ENCODE results near the gene RFX1. TPM values are rescaled to one million over a fixed set of nuclear protein-coding genes. Genes with fewer than 3 reads are reported as not detected.

Gene RFX1
- total and polyA plus RNA-seq, 2 donors from 2014 or later: 5.2 to 17.9 TPM

GRCh38 chr19:13984875-13985741 lies 21.0 kb downstream of the RFX1 start:
- Histone ChIP-seq H3K27me3 (ENCODE audit: control insufficient read depth, insufficient read depth, low read length) (no peaks in the 10 kb centered on the region), H3K27ac (ENCODE audit: low read depth in 2 of 2, low read length in 2 of 2) (peak overlapping the region; percentile 88 to 91), H3K4me1 (ENCODE audit: control insufficient read depth in 2 of 3, insufficient read depth in 2 of 3, low read depth in 1 of 3, low read length in 3 of 3) (peaks cover 0 to 25% (median 18%) of the 10 kb centered on the region in 3 donors), H3K9ac (ENCODE audit: low read length in 3 of 3) (peak overlapping the region in 1 of 3 donors; percentile 51), H3K36me3 (ENCODE audit: control insufficient read depth in 2 of 3, insufficient read depth in 3 of 3, low read length in 3 of 3) (peaks cover 0 to 9% (median 8%) of the 10 kb centered on the region in 3 donors), H3K4me3 (ENCODE audit: low read length in 3 of 3) (no peak overlapping the region), H3K9me3 (ENCODE audit: control insufficient read depth in 2 of 3, insufficient read depth in 1 of 3, low read length in 3 of 3) (no peaks in the 10 kb centered on the region)
- no peak for TF ChIP-seq CTCF (IDR thresholded peaks at IDR 0.05; ENCODE audit: borderline replicate concordance, extremely low read depth, insufficient read depth)
- DNase-seq: no peak
- FAIRE-seq: no peak
- intact Hi-C loops (cut with DNase I): no loop called here

- FAIRE-seq (no peak), DNase-seq (no peak)
- H3K4me1 ChIP-seq (ENCODE audit: control insufficient read depth in 2 of 3, insufficient read depth in 2 of 3, low read depth in 1 of 3, low read length in 3 of 3): peaks cover 0 to 30% (median 18%) of the 10 kb centered on the region in 3 donors
- no peaks in the 10 kb centered on the region for H3K27me3 ChIP-seq (ENCODE audit: control insufficient read depth, insufficient read depth, low read length)
- no peak for TF ChIP-seq CTCF (IDR thresholded peaks at IDR 0.05; ENCODE audit: borderline replicate concordance, extremely low read depth, insufficient read depth)
- H3K27ac ChIP-seq (ENCODE audit: low read depth in 2 of 2, low read length in 2 of 2): no peak overlapping the region
- H3K9ac ChIP-seq (ENCODE audit: low read length in 3 of 3): no peak overlapping the region
- peaks cover 0 to 9% (median 8%) of the 10 kb centered on the region in 3 donors for H3K36me3 ChIP-seq (ENCODE audit: control insufficient read depth in 2 of 3, insufficient read depth in 3 of 3, low read length in 3 of 3)
- intact Hi-C loops (cut with DNase I): no loop called here
- H3K4me3 ChIP-seq (ENCODE audit: low read length in 3 of 3): no peak overlapping the region
- H3K9me3 ChIP-seq (ENCODE audit: control insufficient read depth in 2 of 3, insufficient read depth in 1 of 3, low read length in 3 of 3): no peaks in the 10 kb centered on the region
These were observed 21.9 kb downstream of the RFX1 start for GRCh38 chr19:13984186-13984585.

GRCh38 chr19:13983213-13983889 lies 22.8 kb downstream of the RFX1 start:
- Histone ChIP-seq H3K9me3 (ENCODE audit: control insufficient read depth in 2 of 3, insufficient read depth in 1 of 3, low read length in 3 of 3) (no peaks in the 10 kb centered on the region), H3K4me3 (ENCODE audit: low read length in 3 of 3) (no peak overlapping the region), H3K9ac (ENCODE audit: low read length in 3 of 3) (no peak overlapping the region), H3K27ac (ENCODE audit: low read depth in 2 of 2, low read length in 2 of 2) (no peak overlapping the region), H3K4me1 (ENCODE audit: control insufficient read depth in 2 of 3, insufficient read depth in 2 of 3, low read depth in 1 of 3, low read length in 3 of 3) (peaks cover 0 to 30% (median 18%) of the 10 kb centered on the region in 3 donors), H3K36me3 (ENCODE audit: control insufficient read depth in 2 of 3, insufficient read depth in 3 of 3, low read length in 3 of 3) (peaks cover 0 to 9% (median 8%) of the 10 kb centered on the region in 3 donors), H3K27me3 (ENCODE audit: control insufficient read depth, insufficient read depth, low read length) (no peaks in the 10 kb centered on the region)
- intact Hi-C loops (cut with DNase I): no loop called here
- TF ChIP-seq CTCF (IDR thresholded peaks at IDR 0.05; ENCODE audit: borderline replicate concordance, extremely low read depth, insufficient read depth): no peak
- FAIRE-seq (no peak), DNase-seq (peak in 1 of 5 donors; percentile 80)
